Measurements from ENCODE around the gene TUBB1. TPM values are rescaled to one million over a fixed set of nuclear protein-coding genes. Genes with fewer than 3 reads are reported as not detected.
A peak's percentile ranks its signal among the peaks of the same experiment; 100 is the strongest.

TUBB1 gene
- total and polyA plus RNA-seq, 12 donors: 0.07 to 0.38 (median 0.18) TPM; not detected in 2

DNA sequence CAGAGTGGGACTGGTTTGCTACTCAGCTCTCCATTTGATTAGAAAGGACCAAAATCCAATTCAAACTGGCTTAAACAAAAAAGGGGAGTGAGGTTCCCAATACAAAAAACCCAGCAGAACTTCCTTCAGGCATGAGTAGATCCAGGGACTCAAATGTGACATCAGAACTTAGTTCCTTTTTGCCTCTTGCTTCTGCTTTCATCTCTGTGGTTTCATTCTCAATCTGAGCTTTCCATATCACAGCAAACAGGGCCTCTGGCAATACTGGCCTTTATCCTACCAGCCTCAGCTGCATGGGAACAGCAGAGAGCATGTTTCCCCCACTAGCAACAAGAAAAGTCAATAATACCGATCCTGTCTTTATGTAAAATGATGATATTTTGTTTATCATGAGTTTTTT, 52.0 kb downstream of the TUBB1 start:
- DNase-seq: no peak
- ATAC-seq: no peak
- Histone ChIP-seq H3K9me3 (no peaks in the 10 kb centered on the region), H3K4me3 (no peak overlapping the region), H3K27me3 (peaks cover 0 to 27% (median 13%) of the 10 kb centered on the region in 7 donors), H3K36me3 (no peaks in the 10 kb centered on the region), H3K4me1 (peaks cover 0 to 20% (median 5%) of the 10 kb centered on the region in 9 donors), H3K27ac (peak overlapping the region in 1 of 10 donors; percentile 34)
- intact Hi-C loops (cut with DNase I): no loop called here
- 90 to 98% methylated on average over 1 of the region's 1 CpG for WGBS, 2 donors
- TF ChIP-seq CTCF (IDR thresholded peaks at IDR 0.05): no peak

DNA sequence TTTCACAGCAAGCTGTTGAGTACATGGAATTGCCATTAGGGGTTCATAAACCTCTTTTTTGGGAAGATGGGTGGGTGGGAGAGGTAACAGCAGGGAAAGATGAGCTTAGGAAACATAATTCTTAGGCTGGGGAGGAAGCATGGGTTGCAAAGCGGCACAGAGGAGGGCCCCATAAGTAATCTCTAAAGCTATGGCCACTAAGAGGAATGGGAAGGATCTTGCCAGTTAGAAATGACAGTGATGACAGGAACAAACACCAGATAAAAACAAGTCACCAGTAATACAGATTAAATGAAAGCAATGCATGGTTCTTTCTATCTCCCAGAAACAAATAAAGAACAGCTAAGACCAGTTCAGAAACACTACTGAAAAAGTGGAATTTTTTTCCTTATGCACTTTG, 54.4 kb downstream of the TUBB1 start:
- TF ChIP-seq CTCF (IDR thresholded peaks at IDR 0.05): no peak
- intact Hi-C loops (cut with DNase I): no loop called here
- WGBS, 2 donors: 21 to 59% methylated on average over 1 of the region's 1 CpG
- Histone ChIP-seq H3K27ac (no peak overlapping the region), H3K9me3 (no peaks in the 10 kb centered on the region), H3K4me1 (peaks cover 0 to 18% (median 5%) of the 10 kb centered on the region in 9 donors), H3K36me3 (no peaks in the 10 kb centered on the region), H3K4me3 (no peak overlapping the region), H3K27me3 (peaks cover 0 to 38% (median 21%) of the 10 kb centered on the region in 7 donors)
- no peak for DNase-seq
- ATAC-seq: peak in 3 of 8 donors; percentile 51 to 78 (median 63)

DNA sequence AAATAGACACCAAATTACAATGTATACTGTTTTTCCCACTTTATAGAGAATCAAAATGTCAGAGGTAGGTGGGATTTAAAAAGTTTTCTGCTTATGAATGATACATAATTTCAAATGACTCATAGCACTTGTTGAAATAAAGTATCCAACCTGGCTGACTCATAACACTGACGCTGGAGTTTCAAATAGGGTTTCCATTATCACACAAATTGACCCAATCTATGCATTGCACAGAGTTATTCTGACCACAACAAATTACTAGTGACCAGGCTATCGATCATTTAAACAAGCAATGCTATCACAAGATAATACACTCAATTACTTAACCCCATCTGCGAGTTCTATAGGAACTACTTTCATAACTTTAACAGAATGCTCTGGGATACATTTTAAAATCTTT, 55.2 kb downstream of the TUBB1 start:
- no peak for TF ChIP-seq CTCF (IDR thresholded peaks at IDR 0.05)
- peaks cover 0 to 35% (median 21%) of the 10 kb centered on the region in 7 donors for H3K27me3 ChIP-seq
- H3K9me3 ChIP-seq: no peaks in the 10 kb centered on the region
- intact Hi-C loops (cut with DNase I): no loop called here
- peaks cover 0 to 14% (median 5%) of the 10 kb centered on the region in 9 donors for H3K4me1 ChIP-seq
- ATAC-seq (no peak), DNase-seq (no peak)
- no peak overlapping the region for H3K4me3 ChIP-seq
- 37 to 63% methylated on average over 3 of the region's 3 CpGs for WGBS, 2 donors
- H3K36me3 ChIP-seq: no peaks in the 10 kb centered on the region
- H3K27ac ChIP-seq: no peak overlapping the region

- Histone ChIP-seq H3K4me3 (no peak overlapping the region), H3K4me1 (peaks cover 0 to 14% (median 5%) of the 10 kb centered on the region in 9 donors), H3K27me3 (peaks cover 0 to 36% (median 21%) of the 10 kb centered on the region in 7 donors), H3K9me3 (no peaks in the 10 kb centered on the region), H3K36me3 (no peaks in the 10 kb centered on the region), H3K27ac (no peak overlapping the region)
- 73 to 78% methylated on average over 4 of the region's 4 CpGs for WGBS, 2 donors
- intact Hi-C loops (cut with DNase I): no loop called here
- no peak for ATAC-seq
- TF ChIP-seq CTCF (IDR thresholded peaks at IDR 0.05): no peak
- no peak for DNase-seq
Measured at GRCh38 chr20:59075934-59076508, 56.8 kb downstream of the TUBB1 start.

Other genes with a start within 250 kb of the TUBB1 start
- gene GNAS-AS1, start 168.5 kb upstream of the TUBB1 start, total RNA-seq: 1 to 10 TPM in 1 of 10 donors, under 1 TPM in 9; 0.15 to 1.5 (median 0.41) TPM
- gene GNAS-AS1, start 168.5 kb upstream of the TUBB1 start, polyA plus RNA-seq: 1 to 10 TPM in 1 of 2 donors, under 1 TPM in 1; 0.06 to 1.1 TPM
- gene GNAS, start 166.7 kb upstream of the TUBB1 start, total RNA-seq: 1,000 to 10,000 TPM; 1,348 to 2,208 (median 1,783) TPM
- 1,000 to 10,000 TPM; 1,614 to 5,181 TPM for gene GNAS, start 166.7 kb upstream of the TUBB1 start, polyA plus RNA-seq
- gene NELFCD, start 38.2 kb upstream of the TUBB1 start, total RNA-seq: 10 to 100 TPM; 23.2 to 40.5 (median 31.1) TPM
- gene NELFCD, start 38.2 kb upstream of the TUBB1 start, polyA plus RNA-seq: 10 to 100 TPM; 22.8 to 48.1 TPM
- 100 to 1,000 TPM in 8 of 10 donors, 10 to 100 TPM in 2; 87.9 to 278 (median 124) TPM for gene CTSZ, start 12.2 kb upstream of the TUBB1 start, total RNA-seq
- 100 to 1,000 TPM in 1 of 2 donors, 10 to 100 TPM in 1; 83.9 to 135 TPM for gene CTSZ, start 12.2 kb upstream of the TUBB1 start, polyA plus RNA-seq
- 100 to 1,000 TPM; 105 to 155 (median 121) TPM for gene ATP5F1E, start 12.9 kb downstream of the TUBB1 start, total RNA-seq
- 10 to 100 TPM; 84.7 to 96.7 TPM for gene ATP5F1E, start 12.9 kb downstream of the TUBB1 start, polyA plus RNA-seq
- 10 to 100 TPM; 41.4 to 55.9 (median 47.5) TPM for gene PRELID3B, start 23.4 kb downstream of the TUBB1 start, total RNA-seq
- 10 to 100 TPM; 11.5 to 26.1 TPM for gene PRELID3B, start 23.4 kb downstream of the TUBB1 start, polyA plus RNA-seq
- gene ZNF831, start 144.4 kb downstream of the TUBB1 start, total RNA-seq: under 1 TPM in 9 of 10 donors, not detected in 1; 0.02 to 0.72 (median 0.17) TPM
- under 1 TPM; 0.01 to 0.07 TPM for gene ZNF831, start 144.4 kb downstream of the TUBB1 start, polyA plus RNA-seq

All from heart right ventricle (tissue), 16 donors.